Measurements from ENCODE around the gene PRPF19.
A peak's percentile ranks its signal among the peaks of the same experiment; 100 is the strongest.

The PRPF19 gene

DNA sequence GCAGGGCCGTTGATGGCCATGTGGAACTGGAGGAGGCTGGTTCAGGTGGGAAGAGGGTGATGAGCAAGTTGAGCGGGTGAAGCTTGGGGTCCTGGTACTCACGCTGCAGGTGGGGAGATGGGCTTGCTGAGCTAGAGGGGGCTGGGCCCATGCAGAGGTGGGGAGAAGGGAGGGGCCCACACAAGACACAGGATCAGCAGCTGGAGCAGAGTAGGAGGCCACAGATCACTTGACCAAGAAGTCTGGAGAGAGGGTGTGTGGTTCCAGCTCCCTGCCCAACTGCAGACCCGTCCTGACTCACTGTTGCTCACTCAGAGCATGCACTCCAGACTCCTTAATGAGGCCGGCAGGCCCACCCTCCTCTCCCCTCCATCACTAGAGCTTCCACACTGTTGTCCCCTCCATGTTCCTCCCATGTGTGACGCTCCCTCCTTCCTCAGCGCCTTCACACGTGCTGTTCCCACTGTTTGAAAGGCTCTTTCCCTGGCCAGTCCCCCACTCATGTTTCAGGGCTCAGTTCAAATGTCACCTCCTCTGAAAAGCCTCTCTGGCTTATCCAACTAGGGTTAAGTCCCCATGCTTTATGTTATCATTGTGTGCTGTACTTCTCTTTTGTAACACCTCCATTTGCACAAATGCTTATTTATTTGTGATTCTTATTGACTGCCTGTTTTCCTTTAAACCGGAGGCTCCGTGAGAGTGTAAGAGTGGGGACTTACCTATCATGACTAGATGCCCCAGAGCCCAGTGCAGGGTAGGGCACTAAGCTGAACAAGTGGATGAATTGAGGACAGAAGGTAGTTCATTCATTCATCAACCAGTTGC lies 62.1 kb downstream of the PRPF19 start:
- TF ChIP-seq CTCF (IDR thresholded peaks at IDR 0.05; ENCODE audit: extremely low read depth, insufficient read depth, missing control alignments) = no peak
- in situ Hi-C loops (cut with MboI; ENCODE audit: low pct_unique_long_range_greater_than_20kb, low sequenced_read_pairs, unreplicated experiment) = loop anchor here (25.0 kb wide), 1 partner anchor 343 kb away; no protein-coding TSS in a partner anchor
- DNase-seq (ENCODE audit: low spot score) = no peak

DNA sequence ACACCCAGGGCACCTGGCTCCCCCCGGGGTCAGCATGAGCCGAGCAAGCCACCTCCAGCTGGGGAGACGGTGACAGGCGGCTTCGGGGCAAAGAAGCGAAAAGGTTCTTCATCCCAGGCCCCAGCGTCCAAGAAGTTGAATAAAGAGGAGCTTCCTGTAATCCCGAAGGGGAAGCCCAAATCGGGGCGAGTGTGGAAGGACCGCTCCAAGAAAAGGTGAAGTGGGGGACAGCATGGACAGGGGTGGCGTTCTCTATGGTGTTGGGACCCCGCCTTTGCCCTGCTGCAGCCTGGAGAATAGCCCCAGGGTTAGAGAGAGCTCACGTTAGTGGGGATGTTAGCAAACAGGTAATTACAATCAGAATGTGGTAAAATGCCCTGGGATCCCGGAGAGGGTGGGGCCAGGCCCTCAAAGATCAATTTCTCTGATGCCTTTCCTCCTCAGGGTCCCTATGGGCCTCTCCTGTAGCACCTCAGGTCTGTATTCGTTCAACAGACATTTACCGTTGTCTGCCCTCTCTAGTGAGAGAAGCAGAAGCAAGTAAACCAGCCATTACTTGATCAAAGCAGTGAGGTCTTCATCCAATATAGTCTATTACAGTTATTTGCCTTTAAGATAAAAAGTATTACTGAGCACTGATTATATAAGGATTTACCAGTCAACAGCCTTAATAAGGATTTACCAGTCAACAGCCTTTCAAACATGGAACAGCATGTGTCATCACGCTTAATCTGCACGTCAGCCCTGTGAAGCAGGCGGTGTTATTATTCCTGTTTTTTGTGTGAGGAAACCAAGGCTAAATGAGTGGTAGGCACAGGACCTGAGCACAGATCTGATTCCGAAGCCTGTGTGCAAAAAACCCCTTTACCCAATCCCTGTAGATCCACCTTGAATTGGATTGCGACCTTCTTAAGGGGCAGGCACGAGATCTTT lies 63.5 kb downstream of the PRPF19 start:
- no peak for DNase-seq (ENCODE audit: low spot score)
- in situ Hi-C loops (cut with MboI; ENCODE audit: low pct_unique_long_range_greater_than_20kb, low sequenced_read_pairs, unreplicated experiment) = loop anchor here (25.0 kb wide), 1 partner anchor 344 kb away; no protein-coding TSS in a partner anchor
- no peak for TF ChIP-seq CTCF (IDR thresholded peaks at IDR 0.05; ENCODE audit: extremely low read depth, insufficient read depth, missing control alignments)

DNA sequence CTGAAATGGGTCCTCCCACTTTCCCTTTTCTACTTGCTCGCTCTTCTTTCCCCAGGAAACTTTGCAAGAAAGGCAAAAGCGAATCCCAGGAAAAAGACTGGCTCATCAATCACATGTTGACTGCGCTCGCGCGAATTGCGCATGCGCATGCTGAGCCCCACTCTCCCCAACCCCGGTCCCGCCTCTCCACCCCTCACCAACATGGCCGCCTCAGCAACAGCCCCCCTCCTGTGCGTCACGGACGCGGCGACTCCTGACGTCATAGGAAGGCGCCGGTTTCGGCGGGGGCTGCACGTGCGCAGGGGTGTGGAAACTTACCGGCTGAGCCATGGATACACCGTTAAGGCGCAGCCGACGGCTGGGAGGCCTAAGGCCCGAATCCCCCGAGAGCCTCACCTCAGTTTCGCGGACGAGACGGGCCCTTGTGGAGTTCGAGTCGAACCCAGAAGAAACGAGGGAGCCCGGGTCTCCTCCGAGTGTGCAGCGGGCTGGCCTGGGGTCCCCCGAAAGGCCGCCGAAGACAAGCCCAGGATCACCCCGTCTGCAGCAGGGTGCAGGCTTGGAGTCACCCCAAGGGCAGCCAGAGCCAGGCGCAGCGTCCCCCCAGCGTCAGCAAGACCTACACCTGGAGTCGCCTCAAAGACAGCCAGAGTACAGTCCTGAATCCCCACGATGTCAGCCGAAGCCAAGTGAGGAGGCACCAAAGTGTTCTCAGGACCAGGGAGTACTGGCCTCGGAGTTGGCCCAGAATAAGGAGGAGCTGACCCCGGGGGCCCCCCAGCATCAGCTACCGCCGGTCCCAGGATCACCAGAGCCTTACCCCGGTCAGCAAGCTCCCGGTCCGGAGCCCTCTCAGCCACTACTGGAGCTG lies 64.4 kb downstream of the PRPF19 start, which contains the start of gene CCDC86:
CCDC86 (plus strand) TSS at position 317 of the 871 bp plus-strand sequence; CDS start at position 329, 12 bp downstream.
- in situ Hi-C loops (cut with MboI; ENCODE audit: low pct_unique_long_range_greater_than_20kb, low sequenced_read_pairs, unreplicated experiment) = loop anchor here (25.0 kb wide), 1 partner anchor 345 kb away; no protein-coding TSS in a partner anchor
- peak; percentile 98 for DNase-seq (ENCODE audit: low spot score)
- no peak for TF ChIP-seq CTCF (IDR thresholded peaks at IDR 0.05; ENCODE audit: extremely low read depth, insufficient read depth, missing control alignments)

All from GM13977 (cell line).